ENCODE measurements around the gene UQCC3.

UQCC3 gene

DNA sequence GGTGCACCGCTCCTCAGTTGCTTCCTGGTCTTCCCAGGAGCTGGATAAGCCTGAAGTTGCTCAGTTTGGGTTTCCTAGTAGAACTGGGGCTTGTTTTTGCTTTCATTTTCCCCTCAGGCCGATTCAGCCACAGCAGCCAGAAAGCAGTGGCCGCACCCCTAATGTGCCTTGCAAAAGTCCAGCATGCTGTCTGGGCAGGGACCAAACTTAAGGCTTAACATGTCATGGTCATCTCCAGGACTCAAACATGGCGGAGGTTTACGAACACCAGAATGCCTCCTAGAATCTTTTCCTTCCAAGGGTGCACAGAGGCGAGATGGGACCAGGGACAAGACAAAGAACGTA lies 38.5 kb downstream of the UQCC3 start:
- no peak overlapping the region for H2AFZ ChIP-seq (ENCODE audit: low read length)
- H3K27me3 ChIP-seq (ENCODE audit: insufficient read depth, low read length, poor library complexity, severe bottlenecking) = no peaks in the 10 kb centered on the region
- H4K20me1 ChIP-seq (ENCODE audit: insufficient read depth, low read length, poor library complexity, severe bottlenecking) = peaks cover 31% of the 10 kb centered on the region
- H3K79me2 ChIP-seq (ENCODE audit: insufficient read depth, low read length) = peaks cover 17% of the 10 kb centered on the region; the same call in 1 of the 2 replicates
- no peak overlapping the region for H3K4me2 ChIP-seq (ENCODE audit: low read depth, low read length, poor library complexity, severe bottlenecking)
- H3K36me3 ChIP-seq (ENCODE audit: insufficient read depth, low read length) = peaks cover 67% of the 10 kb centered on the region
- H3K9ac ChIP-seq (ENCODE audit: low read depth, low read length, poor library complexity, severe bottlenecking) = no peak overlapping the region
- H3K9me2 ChIP-seq (replicated peaks; ENCODE audit: low read depth, low read length) = no peaks in the 10 kb centered on the region
- H3K9me3 ChIP-seq (ENCODE audit: insufficient read depth, low read depth, low read length) = no peaks in the 10 kb centered on the region
- peaks cover 10% of the 10 kb centered on the region for H3K4me1 ChIP-seq (ENCODE audit: insufficient read depth, low read length, poor library complexity, severe bottlenecking)
- no peak for TF ChIP-seq EZH2phosphoT487 (IDR thresholded peaks at IDR 0.05; ENCODE audit: borderline replicate concordance)
- TF ChIP-seq CTCF (conservative IDR thresholded peaks at IDR 0.05; ENCODE audit: low read length) = no peak
- H3F3A ChIP-seq (ENCODE audit: low read depth) = peaks cover 12% of the 10 kb centered on the region
- no peak overlapping the region for H3K4me3 ChIP-seq (ENCODE audit: low read length, poor library complexity, severe bottlenecking)

DNA sequence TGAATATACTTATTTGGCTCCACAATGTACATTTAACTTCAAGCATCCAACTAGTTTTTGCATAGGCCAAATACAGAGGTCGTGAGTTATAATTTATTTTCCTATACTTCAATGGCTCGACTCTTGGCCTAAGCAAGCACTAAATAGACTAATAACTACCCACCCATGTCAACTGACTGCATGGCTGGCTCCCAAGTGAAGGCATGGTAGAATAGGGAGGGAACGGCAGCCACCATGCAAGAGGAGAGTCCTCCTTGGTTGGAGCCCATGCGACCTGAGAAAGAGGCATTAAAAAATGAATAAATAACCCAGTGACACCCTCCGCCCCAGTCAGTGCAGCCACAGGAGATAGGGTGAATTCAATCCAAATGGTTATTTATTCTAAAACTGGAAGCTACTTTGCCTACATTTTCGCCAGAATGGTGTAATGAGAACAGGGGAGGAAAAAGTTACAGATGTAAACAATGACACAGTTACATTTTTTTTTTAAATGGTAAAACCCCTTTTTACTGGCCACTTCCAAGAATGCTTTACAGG lies 40.9 kb downstream of the UQCC3 start:
- no peak for TF ChIP-seq CTCF (conservative IDR thresholded peaks at IDR 0.05; ENCODE audit: low read length)
- no peak for TF ChIP-seq EZH2phosphoT487 (IDR thresholded peaks at IDR 0.05; ENCODE audit: borderline replicate concordance)
- Histone ChIP-seq H3F3A (ENCODE audit: low read depth) (peaks cover 7% of the 10 kb centered on the region; the same call in 1 of the 2 replicates), H2AFZ (ENCODE audit: low read length) (no peak overlapping the region), H3K9me2 (replicated peaks; ENCODE audit: low read depth, low read length) (no peaks in the 10 kb centered on the region), H3K4me2 (ENCODE audit: low read depth, low read length, poor library complexity, severe bottlenecking) (no peak overlapping the region), H3K4me3 (ENCODE audit: low read length, poor library complexity, severe bottlenecking) (no peak overlapping the region), H3K4me1 (ENCODE audit: insufficient read depth, low read length, poor library complexity, severe bottlenecking) (no peaks in the 10 kb centered on the region), H3K9ac (ENCODE audit: low read depth, low read length, poor library complexity, severe bottlenecking) (no peak overlapping the region), H3K27me3 (ENCODE audit: insufficient read depth, low read length, poor library complexity, severe bottlenecking) (no peaks in the 10 kb centered on the region), H4K20me1 (ENCODE audit: insufficient read depth, low read length, poor library complexity, severe bottlenecking) (peaks cover 48% of the 10 kb centered on the region), H3K36me3 (ENCODE audit: insufficient read depth, low read length) (peaks cover 89% of the 10 kb centered on the region), H3K9me3 (ENCODE audit: insufficient read depth, low read depth, low read length) (no peaks in the 10 kb centered on the region), H3K79me2 (ENCODE audit: insufficient read depth, low read length) (peaks cover 39% of the 10 kb centered on the region)

DNA sequence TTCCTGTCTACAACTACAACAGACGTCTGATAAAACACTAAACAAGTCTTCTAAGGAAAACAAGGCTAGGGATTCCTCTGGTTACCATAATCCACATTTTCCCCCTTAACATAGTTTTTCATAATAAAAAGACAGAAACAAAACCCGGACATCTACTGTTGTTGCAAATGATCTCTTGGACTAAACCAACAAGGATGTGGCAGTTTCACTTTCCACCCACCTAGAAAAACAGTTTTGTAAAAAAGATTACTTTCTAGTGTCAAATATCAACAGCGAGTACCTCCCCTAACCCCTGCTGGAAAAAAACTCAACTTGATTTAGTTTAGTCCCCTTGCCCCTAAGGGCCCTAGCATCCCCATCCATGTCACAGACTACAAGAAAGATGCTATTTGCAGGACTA lies 41.4 kb downstream of the UQCC3 start:
- H3K27me3 ChIP-seq (ENCODE audit: insufficient read depth, low read length, poor library complexity, severe bottlenecking) = no peaks in the 10 kb centered on the region
- H4K20me1 ChIP-seq (ENCODE audit: insufficient read depth, low read length, poor library complexity, severe bottlenecking) = peaks cover 53% of the 10 kb centered on the region
- H3K36me3 ChIP-seq (ENCODE audit: insufficient read depth, low read length) = peaks cover 89% of the 10 kb centered on the region
- H3K4me1 ChIP-seq (ENCODE audit: insufficient read depth, low read length, poor library complexity, severe bottlenecking) = peaks cover 3% of the 10 kb centered on the region
- no peaks in the 10 kb centered on the region for H3K9me2 ChIP-seq (replicated peaks; ENCODE audit: low read depth, low read length)
- no peak overlapping the region for H3K9ac ChIP-seq (ENCODE audit: low read depth, low read length, poor library complexity, severe bottlenecking)
- no peak overlapping the region for H3K4me3 ChIP-seq (ENCODE audit: low read length, poor library complexity, severe bottlenecking)
- H3F3A ChIP-seq (ENCODE audit: low read depth) = peaks cover 7% of the 10 kb centered on the region; the same call in 1 of the 2 replicates
- H3K79me2 ChIP-seq (ENCODE audit: insufficient read depth, low read length) = peaks cover 44% of the 10 kb centered on the region
- H2AFZ ChIP-seq (ENCODE audit: low read length) = no peak overlapping the region
- no peaks in the 10 kb centered on the region for H3K9me3 ChIP-seq (ENCODE audit: insufficient read depth, low read depth, low read length)
- TF ChIP-seq EZH2phosphoT487 (IDR thresholded peaks at IDR 0.05; ENCODE audit: borderline replicate concordance) (no peak), CTCF (conservative IDR thresholded peaks at IDR 0.05; ENCODE audit: low read length) (no peak)
- H3K4me2 ChIP-seq (ENCODE audit: low read depth, low read length, poor library complexity, severe bottlenecking) = no peak overlapping the region

Measured in Loucy (cell line).